LHCN-M2 (cell line): Measurements from ENCODE around the gene FOXK1. TPM values are rescaled to one million over a fixed set of nuclear protein-coding genes. Genes with fewer than 3 reads are reported as not detected.

Source experiments
- DNase-seq: peaks from one replicate; pipeline ENCODE4 v3.0.0-alpha.2; 2012; ENCODE audit warnings: low read depth
- total RNA-seq: library from RNA; depleted of rRNA; stranded (reverse); fragments of >200 nt; gene quantifications from 2 replicates; pipeline ENCODE4 v1.2.3, GENCODE V29; 2014

Gene FOXK1
- total RNA-seq, 1 experiment from 2014 or later, result 19.2 TPM

- no peak for DNase-seq
Observed at GRCh38 chr7:4698707-4699275, 16.7 kb downstream of the FOXK1 start.

DNA sequence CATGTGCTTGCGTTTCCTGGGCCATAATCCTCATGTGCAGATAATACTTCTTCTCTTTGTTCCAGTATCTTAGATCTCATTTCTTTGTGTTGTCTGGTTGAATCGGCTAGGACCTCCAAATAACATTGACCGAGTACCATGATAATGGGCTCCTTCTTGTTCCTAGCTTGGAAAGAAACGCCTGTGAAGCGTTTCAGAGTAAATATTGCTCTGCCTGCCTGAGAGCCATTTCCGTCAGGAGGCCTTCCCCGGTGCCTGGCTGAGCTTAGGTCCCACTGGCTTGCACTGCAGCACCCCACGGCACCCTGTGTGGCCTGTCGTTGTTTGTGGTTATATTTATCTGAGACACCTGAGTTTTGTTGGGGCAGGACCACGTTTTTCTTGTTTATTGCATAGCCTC, 17.7 kb downstream of the FOXK1 start:
- DNase-seq, result no peak

GRCh38 chr7:4700577-4701235, 18.6 kb downstream of the FOXK1 start:
- no peak for DNase-seq

GRCh38 chr7:4702961-4703512, 20.9 kb downstream of the FOXK1 start:
- DNase-seq, result no peak

DNA sequence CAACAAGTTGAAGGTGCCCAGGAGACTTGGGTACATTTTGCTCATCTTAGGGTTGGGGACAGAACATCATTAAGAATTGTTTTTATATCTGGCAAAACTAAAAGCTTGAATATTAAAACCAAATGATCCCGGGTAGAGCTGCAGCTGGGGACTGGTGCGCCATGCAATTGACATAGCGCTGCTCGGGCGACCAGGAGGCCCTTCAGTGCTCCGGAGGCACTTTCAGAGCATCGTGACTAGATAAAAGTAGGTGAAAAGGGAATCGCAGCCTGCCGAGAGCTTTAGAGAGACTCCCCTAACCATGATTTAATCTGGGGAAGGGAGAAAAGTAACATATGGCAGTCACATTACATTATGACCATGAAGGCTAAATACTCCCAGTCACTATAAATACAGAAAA, 21.4 kb downstream of the FOXK1 start:
- no peak for DNase-seq

DNA sequence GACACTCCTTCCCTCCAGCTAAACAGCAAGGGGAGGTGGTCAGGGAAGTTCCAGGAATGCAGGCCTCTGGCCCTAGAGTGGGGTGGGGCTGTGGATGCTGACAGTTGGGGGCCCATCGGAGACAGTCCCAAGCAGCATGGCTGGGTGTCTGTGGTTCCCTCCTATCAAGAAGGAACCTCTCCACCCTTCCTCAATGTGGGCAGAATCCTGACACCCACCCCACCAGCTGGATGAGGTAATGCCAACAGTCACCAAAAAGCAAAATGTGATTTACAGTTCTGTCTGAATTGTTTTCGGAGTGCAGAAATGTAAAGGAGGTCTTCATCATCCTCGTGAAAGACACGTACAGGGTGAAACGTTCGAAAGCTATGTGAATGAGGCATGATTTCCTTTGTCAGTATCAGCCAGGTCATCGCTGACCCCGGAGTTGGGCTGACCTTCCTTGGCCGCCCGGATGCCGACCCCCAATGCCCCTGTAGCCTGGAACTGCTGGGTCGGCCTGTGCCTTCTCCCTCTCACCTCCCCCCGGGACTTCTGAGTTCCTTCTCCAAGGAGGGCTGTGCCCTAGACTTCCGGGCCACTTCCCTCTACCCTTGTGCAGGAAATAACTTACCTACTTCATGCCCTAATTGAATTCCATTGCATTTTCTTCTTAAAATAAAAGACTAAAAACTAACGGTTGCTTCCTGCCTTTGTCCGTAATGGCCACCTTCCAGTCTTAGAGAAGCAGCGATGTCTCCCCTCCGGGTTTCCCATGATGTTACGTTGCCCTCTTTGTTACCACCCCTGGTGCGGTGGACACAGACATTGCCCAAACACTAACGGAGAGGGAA, 24.5 kb downstream of the FOXK1 start:
- DNase-seq, result no peak

DNA sequence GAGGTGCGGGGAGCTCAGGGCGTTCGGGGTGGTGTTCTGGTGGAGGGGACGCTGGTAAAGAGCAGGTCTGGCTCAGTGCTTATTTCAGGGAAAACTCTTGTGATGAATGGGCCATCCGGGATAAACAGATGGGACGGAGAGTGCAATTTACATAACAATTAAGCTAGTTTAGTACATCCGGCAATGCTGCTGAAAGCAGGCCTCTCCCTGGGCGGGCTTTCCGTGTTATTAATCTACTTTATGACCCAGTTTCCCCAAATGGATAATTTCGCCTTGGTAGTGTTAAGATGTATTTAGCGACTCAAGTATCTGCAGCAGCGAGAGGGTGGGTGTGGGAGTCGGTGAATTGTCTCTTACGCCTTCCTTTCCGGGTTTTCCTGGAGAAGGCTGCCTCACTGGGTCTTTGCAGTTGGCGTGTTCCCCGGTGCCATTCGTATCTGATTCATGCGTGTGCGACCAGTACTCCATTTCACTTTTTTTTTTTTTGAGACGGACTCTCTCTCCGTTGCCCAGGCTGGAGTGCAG, 25.2 kb downstream of the FOXK1 start:
- no peak for DNase-seq

DNA sequence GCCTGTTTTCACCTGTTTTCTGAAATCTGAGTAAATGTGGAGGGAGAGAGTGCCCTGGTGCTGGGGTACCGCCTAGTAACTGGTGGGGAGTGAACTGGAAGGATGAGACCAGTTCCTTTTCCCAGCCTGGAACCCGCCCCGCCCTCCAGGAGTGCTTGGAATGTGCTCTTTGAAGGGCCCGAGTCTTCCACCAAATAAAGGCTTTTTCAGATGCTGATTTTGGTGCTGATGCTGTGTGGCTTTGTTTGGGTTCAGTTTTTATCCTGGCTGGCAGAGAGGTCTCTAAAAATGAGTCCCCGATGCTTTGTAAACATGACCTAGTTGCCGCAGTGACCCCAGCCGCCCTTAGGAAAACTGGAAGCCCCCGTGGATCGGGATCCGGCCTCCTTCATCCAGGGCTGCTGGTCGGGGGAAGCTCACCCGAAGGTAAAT, 25.9 kb downstream of the FOXK1 start:
- no peak for DNase-seq

- no peak for DNase-seq
Observed at GRCh38 chr7:4709187-4709586, 27.1 kb downstream of the FOXK1 start.

DNA sequence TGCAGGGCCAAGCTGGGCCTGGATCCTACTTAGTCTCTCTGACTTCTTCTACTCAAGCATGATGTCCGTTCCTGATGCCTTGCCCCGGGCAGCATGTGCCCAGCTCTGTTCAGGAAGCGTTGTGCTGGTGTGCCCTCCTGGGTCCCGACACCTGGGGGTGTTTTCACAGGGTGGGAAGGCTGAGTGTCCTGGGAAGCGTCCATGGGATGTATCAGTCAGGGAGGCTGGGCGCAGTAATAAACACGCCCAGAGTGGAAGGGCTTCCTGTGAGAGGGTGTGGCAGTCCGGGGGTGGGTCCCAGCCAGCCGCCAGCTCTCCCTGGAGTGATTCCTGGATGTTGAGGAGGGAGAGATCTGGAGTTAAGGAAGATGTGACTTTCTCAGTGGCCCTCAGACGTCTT, 29.0 kb downstream of the FOXK1 start:
- DNase-seq, result no peak

DNA sequence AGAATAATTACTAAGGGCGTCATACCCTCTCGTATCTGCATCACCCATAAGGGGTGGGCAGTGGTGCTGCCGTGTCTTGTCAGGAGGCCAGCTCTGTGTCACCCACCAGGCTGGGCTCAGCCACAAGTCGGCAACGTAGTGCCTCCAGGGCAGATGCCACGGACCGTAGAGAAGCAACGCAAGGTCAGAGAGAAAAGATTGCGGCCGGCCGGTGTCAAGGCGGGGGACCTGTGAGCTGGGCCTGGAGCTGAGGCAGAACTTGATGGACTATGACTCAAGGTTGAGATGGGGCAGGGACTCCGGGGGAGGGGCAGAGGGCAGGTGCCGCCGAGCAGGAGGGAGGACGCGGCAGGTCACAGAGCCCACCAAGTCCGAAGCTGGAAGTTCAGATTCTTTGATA, 29.5 kb downstream of the FOXK1 start:
- no peak for DNase-seq

DNA sequence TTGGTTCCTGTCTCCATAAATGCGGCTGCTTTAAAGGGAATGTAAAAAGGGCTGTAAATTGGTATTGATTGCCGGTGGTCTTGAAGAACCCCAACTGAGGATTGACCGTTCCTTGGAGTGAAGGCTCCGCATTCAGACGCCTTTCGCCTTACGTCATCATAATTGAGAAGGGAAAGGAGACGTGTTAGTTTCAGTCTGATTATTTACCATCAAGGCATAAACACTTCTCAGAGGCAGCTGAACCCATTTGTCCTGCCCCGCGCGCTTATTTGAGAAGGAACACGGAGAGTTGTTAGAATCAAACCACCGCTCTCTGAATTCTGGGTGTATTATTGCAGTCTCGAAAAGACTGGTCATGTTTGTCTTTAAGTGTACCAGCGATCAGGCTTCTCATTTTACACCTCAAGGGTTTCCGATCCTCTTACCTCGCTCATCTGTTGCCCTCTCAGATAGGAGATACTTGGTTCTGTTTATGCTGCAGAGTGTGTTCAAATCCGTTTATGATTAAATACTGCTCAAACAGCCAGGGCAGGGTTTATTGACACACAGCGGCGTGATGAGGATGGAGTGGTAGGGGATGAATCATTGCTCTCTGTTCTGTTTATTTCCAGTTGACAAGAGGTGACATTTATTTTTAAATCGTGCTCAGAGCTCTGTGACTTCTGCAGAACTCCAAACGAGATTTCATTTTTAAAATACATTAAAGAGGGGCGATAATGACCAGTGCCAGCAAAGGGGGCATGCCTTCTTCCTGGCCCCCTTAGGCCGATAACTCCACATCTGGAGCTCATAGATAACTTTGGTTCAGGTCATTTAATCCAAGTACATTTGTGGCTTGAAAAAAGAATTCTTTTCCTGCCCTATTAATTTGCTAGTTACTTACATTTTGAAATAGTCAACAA, 30.4 kb downstream of the FOXK1 start:
- DNase-seq, result no peak

DNA sequence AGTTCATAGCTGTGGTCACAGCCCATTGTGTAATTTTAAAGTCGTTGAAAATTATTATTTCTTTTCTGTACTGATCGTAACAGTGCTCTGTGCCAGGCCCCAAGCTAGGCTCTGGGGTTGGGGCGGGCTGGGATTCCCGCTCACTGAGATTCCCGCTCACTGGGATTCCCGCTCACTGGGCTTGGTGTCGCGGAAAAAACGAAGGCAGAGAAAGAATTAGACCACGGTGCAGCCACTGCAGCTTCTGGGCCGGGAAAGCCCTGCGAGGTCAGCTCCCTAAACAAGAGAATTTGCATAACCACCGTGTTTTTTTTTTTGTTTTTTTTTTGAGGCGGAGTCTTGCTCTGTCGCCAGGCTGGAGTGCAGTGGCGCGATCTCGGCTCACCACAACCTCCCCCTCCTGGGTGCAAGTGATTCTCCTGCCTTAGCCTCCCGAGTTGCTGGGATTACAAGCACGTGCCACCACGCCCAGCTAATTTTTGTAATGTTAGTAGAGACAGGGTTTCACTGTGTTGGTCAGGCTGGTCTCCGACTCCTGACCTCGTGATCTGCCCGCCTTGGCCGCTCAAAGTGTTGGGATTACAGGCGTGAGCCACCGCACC, 31.2 kb downstream of the FOXK1 start:
- DNase-seq, result no peak

GRCh38 chr7:4714161-4714700, 32.1 kb downstream of the FOXK1 start:
- DNase-seq, result no peak

DNA sequence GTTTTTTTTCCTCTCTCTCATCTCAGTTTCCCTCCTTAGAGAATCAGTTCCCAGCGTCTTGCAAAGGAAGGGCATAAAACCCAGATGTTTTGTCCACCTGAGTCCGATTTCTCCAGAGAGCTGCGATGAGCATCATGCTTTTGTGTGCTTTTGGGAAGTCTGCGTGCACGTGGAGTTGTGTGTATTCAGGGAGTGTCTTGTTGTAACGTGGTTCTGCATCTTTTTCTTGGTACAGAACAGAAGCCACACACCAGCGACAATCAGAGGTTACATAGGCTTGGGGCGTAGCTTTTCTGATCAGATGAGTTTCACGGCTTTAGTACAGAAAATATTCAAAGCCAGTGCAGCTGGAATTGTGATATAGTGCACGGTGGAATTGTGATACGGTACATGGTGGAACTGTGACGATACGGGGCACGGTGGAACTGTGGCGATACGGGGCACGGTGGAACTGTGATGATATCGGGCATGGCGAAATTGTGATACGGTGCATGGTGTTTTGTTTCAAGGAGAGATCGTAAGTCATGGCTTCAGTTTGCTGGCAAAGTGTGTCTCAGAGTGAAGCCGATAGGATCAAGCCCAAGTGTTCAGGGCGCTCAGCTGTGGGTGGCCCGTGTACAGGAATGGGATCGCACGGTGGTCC, 32.8 kb downstream of the FOXK1 start:
- DNase-seq, result no peak

- DNase-seq, result peak; percentile 55
Observed at GRCh38 chr7:4715410-4715776, 33.3 kb downstream of the FOXK1 start.

DNA sequence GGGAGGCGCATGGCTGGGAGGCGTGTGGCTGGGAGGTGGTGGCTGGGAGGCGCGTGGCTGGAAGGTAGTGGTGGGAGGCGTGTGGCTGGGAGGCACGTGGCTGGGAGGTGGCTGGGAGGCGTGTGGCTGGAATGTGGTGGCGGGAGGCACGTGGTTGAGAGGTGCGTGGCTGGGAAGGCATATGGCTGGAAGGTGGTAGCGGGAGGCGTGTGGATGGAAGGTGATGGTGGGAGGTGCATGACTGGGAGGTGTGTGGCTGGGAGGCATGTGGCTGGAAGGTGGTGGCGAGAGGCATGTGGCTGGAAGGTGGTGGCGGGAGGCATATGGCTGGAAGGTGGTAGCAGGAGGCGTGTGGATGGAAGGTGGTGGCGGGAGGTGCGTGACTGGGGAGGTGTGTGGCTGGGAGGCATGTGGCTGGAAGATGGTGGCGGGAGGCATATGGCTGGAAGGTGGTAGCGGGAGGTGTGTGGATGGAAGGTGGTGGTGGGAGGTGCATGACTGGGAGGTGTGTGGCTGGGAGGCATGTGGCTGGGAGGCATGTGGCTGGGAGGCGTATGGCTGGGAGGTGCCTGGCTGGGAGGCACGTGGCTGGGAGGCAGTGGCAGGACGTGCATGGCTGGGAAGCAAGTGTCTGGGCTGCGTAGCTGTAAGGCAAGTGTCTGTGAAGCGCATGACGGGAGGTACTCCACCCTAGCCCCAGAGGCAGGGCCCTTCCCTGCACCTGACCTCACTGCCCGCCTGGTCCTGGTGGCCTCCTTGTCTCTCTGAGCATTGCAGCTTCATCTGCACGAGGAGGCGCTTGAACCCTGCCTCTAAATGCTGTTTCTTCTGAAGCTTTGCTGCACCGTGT, 35.1 kb downstream of the FOXK1 start:
- DNase-seq, result no peak

GRCh38 chr7:4718075-4718474, 36.0 kb downstream of the FOXK1 start:
- DNase-seq, result no peak

DNA sequence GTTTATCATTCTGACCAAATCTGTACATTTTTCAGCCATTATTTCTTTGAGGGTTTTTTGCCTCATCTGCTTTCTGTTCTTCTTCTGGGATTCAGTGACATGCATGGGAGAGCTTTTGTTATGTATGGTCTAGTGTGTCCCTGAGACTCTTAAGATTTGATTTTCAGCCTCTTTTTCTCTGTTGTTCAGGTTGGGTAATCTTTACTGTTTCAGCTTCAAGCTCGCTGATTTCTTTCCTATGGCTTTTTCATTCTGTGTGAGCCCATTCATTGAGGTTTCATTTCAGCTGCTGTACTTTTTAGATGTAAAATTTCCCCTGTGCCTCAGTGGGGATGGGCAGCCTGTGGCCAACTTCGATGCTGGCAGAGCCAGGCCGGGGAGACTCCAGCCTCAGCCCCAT, 38.1 kb downstream of the FOXK1 start:
- DNase-seq, result no peak
